Osteoblast (primary cell): ENCODE results near the gene SEMG1. TPM values are rescaled to one million over a fixed set of nuclear protein-coding genes. Genes with fewer than 3 reads are reported as not detected.

Source experiments
- DNase-seq: peaks from one replicate; pipeline ENCODE4 v3.0.0; 2011; ENCODE audit warnings: low spot score, mixed read lengths; ENCODE audit not compliant: insufficient read length; ENCODE audit errors: missing footprints
- H2AFZ ChIP-seq: 2 replicates; pipeline ENCODE4 v1.6.0; 2011; ENCODE audit warnings: mild to moderate bottlenecking, low read length
- H3K27ac ChIP-seq: 2 replicates; pipeline ENCODE4 v1.5.1; 2011; ENCODE audit warnings: mild to moderate bottlenecking, low read depth, low read length, moderate library complexity
- H3K27me3 ChIP-seq: 2 replicates; pipeline ENCODE4 v1.6.0; 2012; ENCODE audit warnings: mild to moderate bottlenecking, control low read depth, inconsistent platforms, low read length, moderate library complexity; ENCODE audit not compliant: insufficient read depth
- H3K36me3 ChIP-seq: 2 replicates; pipeline ENCODE4 v1.5.1; 2011; ENCODE audit warnings: mild to moderate bottlenecking, low read length, control low read depth, moderate library complexity; ENCODE audit not compliant: insufficient read depth
- H3K4me1 ChIP-seq: 2 replicates; pipeline ENCODE4 v1.5.1; 2011; ENCODE audit warnings: mild to moderate bottlenecking, low read length, control low read depth, moderate library complexity; ENCODE audit not compliant: insufficient read depth
- H3K4me2 ChIP-seq: 2 replicates; pipeline ENCODE4 v1.6.0; 2011; ENCODE audit warnings: mild to moderate bottlenecking, low read length; ENCODE audit not compliant: insufficient read depth
- H3K4me3 ChIP-seq: fragments of 200-600 bp; sonication (generic); 3 replicates; pipeline ENCODE4 v1.5.1; 2012; ENCODE audit warnings: mild to moderate bottlenecking, low read length, inconsistent platforms; ENCODE audit not compliant: insufficient read depth
- H3K79me2 ChIP-seq: 2 replicates; pipeline ENCODE4 v1.6.0; 2012; ENCODE audit warnings: mild to moderate bottlenecking, low read length, control low read depth, inconsistent platforms; ENCODE audit not compliant: insufficient read depth
- H3K9me3 ChIP-seq: 2 replicates; pipeline ENCODE4 v1.5.1; 2011; ENCODE audit warnings: low read depth, low read length, control low read depth
- H4K20me1 ChIP-seq: 2 replicates; pipeline ENCODE4 v1.6.0; 2012; ENCODE audit warnings: mild to moderate bottlenecking, low read length, control low read depth; ENCODE audit not compliant: insufficient read depth
- CTCF ChIP-seq: IDR thresholded peaks from 2 replicates; pipeline ENCODE4 v1.5.1; 2011; ENCODE audit warnings: mild to moderate bottlenecking, low read depth, low read length, moderate library complexity; ENCODE audit errors: extremely low read depth
- total RNA-seq: library from RNA; depleted of rRNA; stranded (reverse); fragments of >200 nt; gene quantifications from 2 replicates; pipeline ENCODE4 v1.2.3, GENCODE V29; 2012

Gene SEMG1
- total RNA-seq, 1 donor, result not detected

- H3K27me3 ChIP-seq, result peaks cover 12% of the 10 kb centered on the region
- no peak overlapping the region for H3K4me2 ChIP-seq
- H3K4me1 ChIP-seq, result no peaks in the 10 kb centered on the region
These were observed 5.0 kb downstream of the SEMG1 start for GRCh38 chr20:45211569-45212474.

GRCh38 chr20:45212836-45213235 is 6.0 kb downstream of the SEMG1 start:
- H3K27ac ChIP-seq, result no peak overlapping the region
- no peak overlapping the region for H3K4me2 ChIP-seq
- no peak overlapping the region for H2AFZ ChIP-seq
- H3K9me3 ChIP-seq, result no peaks in the 10 kb centered on the region
- no peaks in the 10 kb centered on the region for H4K20me1 ChIP-seq
- DNase-seq, result no peak
- H3K27me3 ChIP-seq, result peaks cover 7% of the 10 kb centered on the region
- H3K4me3 ChIP-seq, result no peak overlapping the region
- H3K36me3 ChIP-seq, result no peaks in the 10 kb centered on the region
- no peaks in the 10 kb centered on the region for H3K4me1 ChIP-seq
- TF ChIP-seq CTCF, result no peak
- no peaks in the 10 kb centered on the region for H3K79me2 ChIP-seq

More at GRCh38 chr20:45211569-45212474, 5.0 kb downstream of the SEMG1 start:
- Histone ChIP-seq H3K79me2 (no peaks in the 10 kb centered on the region), H3K4me3 (no peak overlapping the region), H3K27ac (no peak overlapping the region), H2AFZ (no peak overlapping the region), H4K20me1 (no peaks in the 10 kb centered on the region), H3K9me3 (no peaks in the 10 kb centered on the region), H3K36me3 (no peaks in the 10 kb centered on the region)
- no peak for DNase-seq
- TF ChIP-seq CTCF, result no peak

GRCh38 chr20:45218124-45218523 is 11.3 kb downstream of the SEMG1 start:
- Histone ChIP-seq H4K20me1 (no peaks in the 10 kb centered on the region), H3K27ac (no peak overlapping the region), H3K4me2 (no peak overlapping the region), H3K4me3 (no peak overlapping the region), H3K36me3 (no peaks in the 10 kb centered on the region), H3K79me2 (no peaks in the 10 kb centered on the region), H3K27me3 (peaks cover 9% of the 10 kb centered on the region), H3K9me3 (no peaks in the 10 kb centered on the region), H2AFZ (no peak overlapping the region), H3K4me1 (no peaks in the 10 kb centered on the region)
- no peak for TF ChIP-seq CTCF
- no peak for DNase-seq

- no peaks in the 10 kb centered on the region for H3K79me2 ChIP-seq
- H3K9me3 ChIP-seq, result no peaks in the 10 kb centered on the region
- H3K36me3 ChIP-seq, result no peaks in the 10 kb centered on the region
- TF ChIP-seq CTCF, result no peak
- no peak overlapping the region for H3K4me2 ChIP-seq
- H3K27me3 ChIP-seq, result peaks cover 9% of the 10 kb centered on the region
- no peaks in the 10 kb centered on the region for H4K20me1 ChIP-seq
- H2AFZ ChIP-seq, result no peak overlapping the region
- H3K27ac ChIP-seq, result no peak overlapping the region
- H3K4me1 ChIP-seq, result no peaks in the 10 kb centered on the region
- no peak overlapping the region for H3K4me3 ChIP-seq
- no peak for DNase-seq
These were observed 11.8 kb downstream of the SEMG1 start for GRCh38 chr20:45218636-45219035.
